NOMO-1 treated with DMSO at 0.1 percent for 48 hours (cell line): ENCODE measurements around the gene INPP5J.
"Not testable (repeated sequence)": the region's sequence is repeated elsewhere in the genome, so short reads cannot be mapped to it uniquely, and the experiment has no call there.

Source experiments
- DNase-seq: peaks from one replicate; lab custom pipeline; 2025; ENCODE audit not compliant: unreplicated experiment; lab: John Stamatoyannopoulos, UW

INPP5J gene, protein sequence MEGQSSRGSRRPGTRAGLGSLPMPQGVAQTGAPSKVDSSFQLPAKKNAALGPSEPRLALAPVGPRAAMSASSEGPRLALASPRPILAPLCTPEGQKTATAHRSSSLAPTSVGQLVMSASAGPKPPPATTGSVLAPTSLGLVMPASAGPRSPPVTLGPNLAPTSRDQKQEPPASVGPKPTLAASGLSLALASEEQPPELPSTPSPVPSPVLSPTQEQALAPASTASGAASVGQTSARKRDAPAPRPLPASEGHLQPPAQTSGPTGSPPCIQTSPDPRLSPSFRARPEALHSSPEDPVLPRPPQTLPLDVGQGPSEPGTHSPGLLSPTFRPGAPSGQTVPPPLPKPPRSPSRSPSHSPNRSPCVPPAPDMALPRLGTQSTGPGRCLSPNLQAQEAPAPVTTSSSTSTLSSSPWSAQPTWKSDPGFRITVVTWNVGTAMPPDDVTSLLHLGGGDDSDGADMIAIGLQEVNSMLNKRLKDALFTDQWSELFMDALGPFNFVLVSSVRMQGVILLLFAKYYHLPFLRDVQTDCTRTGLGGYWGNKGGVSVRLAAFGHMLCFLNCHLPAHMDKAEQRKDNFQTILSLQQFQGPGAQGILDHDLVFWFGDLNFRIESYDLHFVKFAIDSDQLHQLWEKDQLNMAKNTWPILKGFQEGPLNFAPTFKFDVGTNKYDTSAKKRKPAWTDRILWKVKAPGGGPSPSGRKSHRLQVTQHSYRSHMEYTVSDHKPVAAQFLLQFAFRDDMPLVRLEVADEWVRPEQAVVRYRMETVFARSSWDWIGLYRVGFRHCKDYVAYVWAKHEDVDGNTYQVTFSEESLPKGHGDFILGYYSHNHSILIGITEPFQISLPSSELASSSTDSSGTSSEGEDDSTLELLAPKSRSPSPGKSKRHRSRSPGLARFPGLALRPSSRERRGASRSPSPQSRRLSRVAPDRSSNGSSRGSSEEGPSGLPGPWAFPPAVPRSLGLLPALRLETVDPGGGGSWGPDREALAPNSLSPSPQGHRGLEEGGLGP

GRCh38 chr22:31122532-31123291, at the start of gene INPP5J:
Gene INPP5J, plus strand, starts transcription at chr22:31122966. Its CDS starts 49 bp downstream, at chr22:31123015.
- no peak for DNase-seq

GRCh38 chr22:31073125-31073524, 49.6 kb upstream of the INPP5J start:
- DNase-seq, result not testable (repeated sequence)

DNA sequence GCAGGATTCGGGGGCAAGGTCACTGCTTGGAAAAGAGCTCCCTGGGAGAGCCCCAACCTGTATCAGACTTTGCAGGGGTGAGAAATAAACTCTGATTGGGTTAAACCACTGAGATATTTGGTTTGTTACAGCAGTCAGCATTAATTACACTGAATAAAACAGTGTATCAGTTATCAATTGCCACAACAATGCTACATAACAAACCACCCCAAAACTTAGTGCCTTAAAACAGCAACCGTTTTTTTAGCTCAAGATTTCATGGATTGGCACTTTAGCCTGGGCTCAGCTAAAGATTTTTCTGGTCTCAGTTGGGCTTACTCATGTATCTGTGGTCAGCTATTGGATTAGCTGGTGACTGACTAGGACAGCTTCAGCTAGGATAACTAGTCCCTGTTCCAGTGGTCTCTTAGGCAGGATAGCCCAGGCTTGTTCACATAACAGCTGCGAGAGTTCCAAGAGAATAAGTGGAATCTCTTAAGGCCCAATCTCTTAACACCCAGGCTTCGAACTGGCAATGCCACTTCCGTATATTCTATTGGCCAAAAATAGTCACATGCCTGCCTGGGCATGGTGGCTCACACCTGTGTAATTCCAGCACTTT, 49.1 kb upstream of the INPP5J start:
- DNase-seq, result not testable (repeated sequence)

GRCh38 chr22:31075961-31076360, 46.8 kb upstream of the INPP5J start:
- no peak for DNase-seq

GRCh38 chr22:31077681-31078080, 45.1 kb upstream of the INPP5J start:
- DNase-seq, result no peak

DNA sequence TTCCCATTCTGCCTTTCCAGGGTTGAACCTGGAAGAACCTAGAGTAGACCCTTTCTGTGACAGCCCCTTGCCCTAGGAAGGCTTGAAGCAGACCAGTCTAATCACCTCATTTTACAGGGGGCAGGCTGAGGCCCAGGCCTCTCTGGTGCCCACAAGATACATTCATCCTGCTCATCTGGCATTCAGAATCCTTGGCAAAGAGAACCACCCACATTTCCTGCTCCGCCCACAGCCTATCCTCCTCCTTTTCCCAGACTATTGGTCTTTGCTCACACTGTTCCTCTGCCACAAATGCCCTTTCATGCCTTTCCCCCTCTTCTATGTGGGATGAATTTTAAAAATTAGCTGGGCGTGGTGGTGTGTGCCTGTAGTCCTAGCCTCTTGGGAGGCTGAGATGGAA, 44.4 kb upstream of the INPP5J start:
- not testable (repeated sequence) for DNase-seq

DNA sequence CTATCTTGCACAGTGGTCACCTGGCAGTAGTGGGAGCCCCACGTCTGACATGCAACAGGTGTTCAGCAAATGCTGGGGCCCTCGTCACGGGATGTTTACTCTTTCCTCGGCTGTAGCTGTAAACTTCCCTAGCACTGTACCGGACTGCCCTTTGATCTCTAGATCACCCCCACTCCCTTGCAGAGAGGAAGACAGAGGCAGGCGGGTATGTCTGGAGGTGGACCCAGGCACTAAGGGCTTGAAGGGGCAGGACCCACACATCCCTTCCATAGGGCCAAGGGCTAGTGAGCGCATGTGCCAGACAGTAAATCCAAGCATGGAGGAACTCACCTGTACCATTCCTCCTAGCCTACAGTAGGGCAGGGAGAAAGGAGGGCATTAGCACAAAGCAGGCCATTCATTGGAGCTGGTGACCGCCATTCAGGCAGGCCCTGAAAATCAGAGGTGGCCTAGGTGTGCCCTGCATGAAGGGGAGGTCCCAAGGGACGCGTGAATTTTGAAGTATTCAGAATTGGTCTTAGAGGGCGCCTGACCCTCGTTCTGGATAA, 43.6 kb upstream of the INPP5J start:
- no peak for DNase-seq

- no peak for DNase-seq
Observed at GRCh38 chr22:31080164-31080847, 42.5 kb upstream of the INPP5J start.

- DNase-seq, result peak; percentile 83
Observed at GRCh38 chr22:31080848-31081649, 41.7 kb upstream of the INPP5J start, which contains the start of gene SMTN. Gene SMTN, plus strand, starts transcription at chr22:31081318. Its CDS starts 1,941 bp downstream, at chr22:31083259.

DNA sequence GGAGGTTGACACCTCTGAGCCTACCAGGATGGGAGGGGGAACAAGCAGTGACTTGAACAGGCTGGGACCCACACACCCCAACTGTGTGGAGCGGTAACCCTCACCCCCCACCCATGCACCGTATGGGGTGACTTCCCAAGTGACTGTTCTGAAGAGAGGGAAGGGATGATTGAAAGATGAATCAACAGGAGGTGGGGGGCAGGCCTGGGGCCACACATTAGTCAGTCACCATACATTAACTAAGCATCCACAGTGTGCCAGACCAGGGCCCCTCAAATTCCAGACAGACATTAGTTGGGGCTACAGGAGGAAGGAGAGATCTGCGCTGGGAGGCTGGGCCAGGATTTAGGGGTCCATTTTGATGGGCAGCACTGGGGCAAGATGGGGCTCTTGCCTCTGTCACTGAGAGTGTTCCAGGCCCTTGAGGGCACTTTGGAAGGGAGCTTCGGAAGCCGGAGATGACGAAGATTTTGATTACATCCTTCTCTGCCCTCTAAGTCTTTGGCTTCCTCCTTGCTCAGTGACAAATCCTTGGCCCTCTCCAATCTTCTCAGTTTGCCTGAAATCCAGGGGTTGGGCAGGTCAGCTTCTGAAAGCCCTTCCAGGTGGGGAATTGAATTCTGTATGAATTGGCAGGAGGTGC, 40.7 kb upstream of the INPP5J start:
- no peak for DNase-seq

GRCh38 chr22:31082606-31083376, 40.0 kb upstream of the INPP5J start:
- no peak for DNase-seq

DNA sequence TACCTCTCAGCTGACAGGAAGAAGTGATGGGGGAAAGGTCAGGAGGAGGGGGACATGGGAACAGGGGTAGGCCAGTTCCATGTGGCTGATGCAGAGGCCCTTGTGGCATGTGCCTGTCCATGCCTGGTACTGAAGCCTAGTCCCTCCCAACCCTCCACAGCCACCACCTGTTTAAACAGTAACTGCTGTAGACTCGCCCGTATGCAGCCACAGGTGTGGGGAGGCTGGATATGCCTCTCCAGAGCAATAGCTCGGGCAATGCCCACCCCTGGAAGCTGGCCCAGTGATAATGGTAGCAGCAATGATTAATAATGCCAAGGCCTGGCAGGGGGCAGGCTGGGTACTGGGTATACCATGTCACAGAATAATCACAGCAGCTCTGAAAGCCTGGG, 39.4 kb upstream of the INPP5J start:
- no peak for DNase-seq

GRCh38 chr22:31083923-31084810, 38.6 kb upstream of the INPP5J start:
- no peak for DNase-seq

- peak; percentile 75 for DNase-seq
Observed at GRCh38 chr22:31084811-31085492, 37.8 kb upstream of the INPP5J start.

- no peak for DNase-seq
Observed at GRCh38 chr22:31085493-31085824, 37.3 kb upstream of the INPP5J start.

DNA sequence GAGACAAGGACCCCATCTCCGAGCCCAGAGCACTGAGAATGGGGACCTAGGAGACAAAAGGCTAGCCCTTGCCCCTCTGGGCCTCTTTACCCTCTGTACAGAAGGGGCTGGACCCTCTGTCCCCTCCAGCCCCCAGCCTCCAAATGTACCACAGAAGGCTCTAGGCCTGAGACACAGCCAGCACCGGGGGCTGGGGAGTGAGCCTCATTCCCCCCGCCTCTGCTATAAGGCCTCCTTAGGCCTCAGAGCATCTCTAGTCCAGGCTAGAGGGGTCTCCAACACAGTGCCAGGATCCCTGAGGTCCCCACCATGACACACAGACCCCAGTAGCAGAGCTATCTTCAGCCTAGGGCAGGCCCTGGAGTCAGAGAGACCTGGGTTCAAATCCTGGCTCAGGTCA, 36.8 kb upstream of the INPP5J start:
- no peak for DNase-seq
